ENCODE results near the gene FAM131A.

The FAM131A gene

GRCh38 chr3:184335661-184336546 lies 1.5 kb upstream of the FAM131A start (continued):
- TF ChIP-seq ZNF280C (tag by site-specific recombination; IDR thresholded peaks at IDR 0.05), result no peak
- TF ChIP-seq ZNF169 (tag by site-specific recombination; IDR thresholded peaks at IDR 0.05), result no peak
- TF ChIP-seq ZNF639 (tag by site-specific recombination; IDR thresholded peaks at IDR 0.05), result no peak
- no peak for TF ChIP-seq ZNF148 (tag by site-specific recombination; IDR thresholded peaks at IDR 0.05; ENCODE audit: borderline replicate concordance)

GRCh38 chr3:184336547-184337398 lies 627 bp upstream of the FAM131A start:
- no peaks in the 10 kb centered on the region for H3K9me3 ChIP-seq (ENCODE audit: control insufficient read depth, insufficient read depth, low read depth, low read length)
- peaks cover 0 to 57% of the 10 kb centered on the region in 2 experiments; a peak in 1 of 3 replicates for H3K36me3 ChIP-seq (ENCODE audit: control insufficient read depth in 2 of 2, insufficient read depth in 1 of 2, low read length in 2 of 2)
- ChIA-PET CTCF (interaction anchor here (1.6 to 2.2 kb wide), 2 partner anchors 17 to 35 kb away, joined by 6 to 8 read pairs; no protein-coding TSS in a partner anchor), POLR2A (interaction anchor here (1.1 kb wide), 1 partner anchor 17 kb away, joined by 3 read pairs; no protein-coding TSS in a partner anchor)
- H3K4me1 ChIP-seq (ENCODE audit: control insufficient read depth, insufficient read depth, low read length), result no peaks in the 10 kb centered on the region
- H3K27ac ChIP-seq (ENCODE audit: extremely low read depth, low read depth, low read length), result peak overlapping the region; percentile 73; the same call in 1 of the 2 replicates
- TF ChIP-seq ZNF221 (tag by site-specific recombination; IDR thresholded peaks at IDR 0.05; ENCODE audit: borderline replicate concordance) (no peak), ZBTB17 (tag by site-specific recombination; IDR thresholded peaks at IDR 0.05) (peak; percentile 26), ZNF335 (tag by site-specific recombination; conservative IDR thresholded peaks at IDR 0.05) (peak; percentile 75), ZBTB48 (tag by site-specific recombination; IDR thresholded peaks at IDR 0.05) (0 out of 2 replicates have a peak, but pooled peaks have one; percentile 16), ZNF548 (tag by site-specific recombination; IDR thresholded peaks at IDR 0.05) (no peak), ZNF76 (tag by site-specific recombination; IDR thresholded peaks at IDR 0.05; ENCODE audit: borderline replicate concordance, low read depth) (peak; percentile 76; the same call in 1 of the 2 replicates), GFI1B (tag by site-specific recombination; IDR thresholded peaks at IDR 0.05) (peak; percentile 70; the same call in 1 of the 2 replicates), ZSCAN4 (tag by site-specific recombination; IDR thresholded peaks at IDR 0.05) (no peak), BCL11B (tag by site-specific recombination; IDR thresholded peaks at IDR 0.05; ENCODE audit: low read depth) (peak; percentile 85)
- H3K4me3 ChIP-seq (ENCODE audit: low read depth, low read length), result peak overlapping the region; percentile 86
